Measurements from ENCODE around the gene ZBTB7C. TPM values are rescaled to one million over a fixed set of nuclear protein-coding genes. Genes with fewer than 3 reads are reported as not detected.

The ZBTB7C gene
- total and polyA plus RNA-seq, 9 of the 15 experiments (the other 6 are each of a cell fraction or from before 2014, with no cell fraction given) = not detected

- ATAC-seq (no peak), FAIRE-seq (no peak), DNase-seq (ENCODE audit: extremely low read depth in 1 of 4, low spot score in 3 of 4) (no peak)
- H3K9me3 ChIP-seq (replicated peaks; ENCODE audit: control insufficient read depth, insufficient read depth, low read depth, low read length) = no peaks in the 10 kb centered on the region
- no peaks in the 10 kb centered on the region; a peak in 1 of 5 replicates for H3K4me1 ChIP-seq (replicated peaks in 1 of 2; ENCODE audit: control insufficient read depth in 2 of 2, insufficient read depth in 2 of 2, low read length in 2 of 2)
- H3K9me1 ChIP-seq (ENCODE audit: control insufficient read depth, insufficient read depth, low read length) = no peaks in the 10 kb centered on the region
- 0% methylated on average over 5 of the region's 7 CpGs for WGBS (ENCODE audit: insufficient coverage, low coverage, missing lambda C conversion rate)
- H4K20me1 ChIP-seq (replicated peaks; ENCODE audit: control insufficient read depth, insufficient read depth, low read length) = no peaks in the 10 kb centered on the region
- BruUV-seq (replicated peaks) = no TSS peak
- H3K27ac ChIP-seq (ENCODE audit: extremely low read depth, low read depth, low read length) = no peak overlapping the region
- H3K36me3 ChIP-seq (ENCODE audit: control insufficient read depth, insufficient read depth, low read length) = no peaks in the 10 kb centered on the region
- no peak overlapping the region for H3K4me3 ChIP-seq
- H2AFZ ChIP-seq (ENCODE audit: low read depth, low read length) = no peak overlapping the region
- H3K27me3 ChIP-seq (ENCODE audit: control insufficient read depth in 2 of 2, insufficient read depth in 2 of 2, low read length in 2 of 2) = peaks cover 0 to 18% of the 10 kb centered on the region in 2 experiments; a peak in 2 of 5 replicates
- in situ Hi-C loops (cut with MboI) = no loop called here
- intact Hi-C loops (cut with micrococcal nuclease) = no loop called here
- TF ChIP-seq NFRKB (IDR thresholded peaks at IDR 0.05; ENCODE audit: low read depth) (no peak), KLF6 (CRISPR knock-in tag; IDR thresholded peaks at IDR 0.05; ENCODE audit: borderline replicate concordance) (no peak), KHSRP (IDR thresholded peaks at IDR 0.05) (no peak), WHSC1 (IDR thresholded peaks at IDR 0.05; ENCODE audit: low read length) (no peak), HDAC1 (IDR thresholded peaks at IDR 0.05) (no peak), FIP1L1 (IDR thresholded peaks at IDR 0.05; ENCODE audit: low read depth, low read length, poor library complexity, severe bottlenecking) (no peak), BACH1 (tag; IDR thresholded peaks at IDR 0.05) (no peak), THRAP3 (IDR thresholded peaks at IDR 0.05; ENCODE audit: borderline replicate concordance) (no peak), CHD2 (IDR thresholded peaks at IDR 0.05; ENCODE audit: low read depth, low read length) (no peak)
- no peak overlapping the region for H3K4me2 ChIP-seq (ENCODE audit: insufficient read depth, low read length)
- H3K79me2 ChIP-seq (ENCODE audit: control insufficient read depth, insufficient read depth, low read length) = no peaks in the 10 kb centered on the region
- no peak overlapping the region; a peak in 1 of 4 replicates for H3K9ac ChIP-seq (ENCODE audit: insufficient read depth in 1 of 2, low read depth in 2 of 2, low read length in 2 of 2)
- ChIA-PET POLR2A (interaction anchor here (1.1 kb wide), 1 partner anchor 101 kb away, joined by 3 read pairs; no protein-coding TSS in a partner anchor), CTCF (ENCODE audit: low intra/inter-chr PET ratio) (no interaction called here)
Observed at GRCh38 chr18:48153613-48154481, 255.3 kb downstream of the ZBTB7C start.

All from K562 (cell line).